Measurements from ENCODE around the gene HIF1A. TPM values are rescaled to one million over a fixed set of nuclear protein-coding genes. Genes with fewer than 3 reads are reported as not detected.
A peak's percentile ranks its signal among the peaks of the same experiment; 100 is the strongest.

HIF1A gene
- total and polyA plus RNA-seq, 10 of the 15 experiments (the other 5 are each of a cell fraction or from before 2014, with no cell fraction given): 18.3 to 97.0 (median 75.3) TPM

GRCh38 chr14:61703342-61704129 is 8.2 kb downstream of the HIF1A start (continued):
- no peak for TF ChIP-seq USF1 (IDR thresholded peaks at IDR 0.05; ENCODE audit: borderline replicate concordance, extremely low read length, insufficient read depth, low read depth, low read length)
- no peak for TF ChIP-seq ZBTB33 (IDR thresholded peaks at IDR 0.05)
- TF ChIP-seq NR2C1 (IDR thresholded peaks at IDR 0.05): no peak
- TF ChIP-seq LARP7 (IDR thresholded peaks at IDR 0.05): no peak
- no peak for TF ChIP-seq ZNF24 (IDR thresholded peaks at IDR 0.05)
- TF ChIP-seq BCL11A (IDR thresholded peaks at IDR 0.05; ENCODE audit: low read depth, low read length): no peak
- TF ChIP-seq SMAD1 (IDR thresholded peaks at IDR 0.05; ENCODE audit: low read depth, partially characterized antibody): no peak
- no peak for TF ChIP-seq ZNF207 (IDR thresholded peaks at IDR 0.05; ENCODE audit: borderline replicate concordance)
- TF ChIP-seq SREBF1 (IDR thresholded peaks at IDR 0.05; ENCODE audit: low read length): no peak
- peak; percentile 50; the same call in 1 of the 2 replicates for TF ChIP-seq NFIC (IDR thresholded peaks at IDR 0.05; ENCODE audit: low read depth, low read length)
- TF ChIP-seq FOXM1 (IDR thresholded peaks at IDR 0.05; ENCODE audit: low read depth, low read length): peak; percentile 30; the same call in 1 of the 2 replicates
- TF ChIP-seq PBX3 (IDR thresholded peaks at IDR 0.05; ENCODE audit: insufficient replicate concordance, low read depth, low read length): no peak
- TF ChIP-seq ASH2L (IDR thresholded peaks at IDR 0.05; ENCODE audit: borderline replicate concordance, low read depth): no peak
- no peak for TF ChIP-seq BCL3 (IDR thresholded peaks at IDR 0.05; ENCODE audit: borderline replicate concordance, insufficient read depth, low read depth, low read length, poor library complexity, severe bottlenecking)
- TF ChIP-seq NFYA (IDR thresholded peaks at IDR 0.05; ENCODE audit: borderline replicate concordance, low read depth, low read length): no peak
- no peak for TF ChIP-seq RELB (IDR thresholded peaks at IDR 0.05; ENCODE audit: low read depth)
- no peak for TF ChIP-seq PKNOX1 (IDR thresholded peaks at IDR 0.05)
- TF ChIP-seq IRF3 (IDR thresholded peaks at IDR 0.05): no peak
- TF ChIP-seq SRF (IDR thresholded peaks at IDR 0.05; ENCODE audit: low read depth in 2 of 2, low read length in 2 of 2): no peak
- TF ChIP-seq RELA (IDR thresholded peaks at IDR 0.05; ENCODE audit: borderline replicate concordance, partially characterized antibody): no peak

All from GM12878 (cell line).